HG03064 (cell line): ENCODE results near the gene IFNG-AS1.

Experiments
- ATAC-seq: cut with Tn5 transposase; IDR thresholded peaks from one replicate; pipeline ENCODE4 v1.9.1; 2021; ENCODE audit warnings: low read depth; ENCODE audit not compliant: unreplicated experiment

IFNG-AS1 gene

GRCh38 chr12:67989184-67989920 is at the start of gene IFNG-AS1:
Gene IFNG-AS1, plus strand, starts transcription at chr12:67989447.
- ATAC-seq: peak; percentile 59

- no peak for ATAC-seq
Observed at GRCh38 chr12:67939611-67940010, 49.6 kb upstream of the IFNG-AS1 start.

GRCh38 chr12:67940780-67941243 is 48.4 kb upstream of the IFNG-AS1 start:
- no peak for ATAC-seq

- no peak for ATAC-seq
Observed at GRCh38 chr12:67942724-67943123, 46.5 kb upstream of the IFNG-AS1 start.

GRCh38 chr12:67943141-67943892 is 45.9 kb upstream of the IFNG-AS1 start:
- ATAC-seq: peak; percentile 79

- no peak for ATAC-seq
Observed at GRCh38 chr12:67944093-67944492, 45.2 kb upstream of the IFNG-AS1 start.

GRCh38 chr12:67952787-67953186 is 36.5 kb upstream of the IFNG-AS1 start:
- ATAC-seq: no peak

GRCh38 chr12:67957383-67957782 is 31.9 kb upstream of the IFNG-AS1 start:
- ATAC-seq: no peak

- no peak for ATAC-seq
Observed at GRCh38 chr12:67958187-67958586, 31.1 kb upstream of the IFNG-AS1 start.

GRCh38 chr12:67964456-67964855 is 24.8 kb upstream of the IFNG-AS1 start:
- no peak for ATAC-seq

GRCh38 chr12:67966560-67966959 is 22.7 kb upstream of the IFNG-AS1 start:
- ATAC-seq: no peak

GRCh38 chr12:67968321-67968720 is 20.9 kb upstream of the IFNG-AS1 start:
- ATAC-seq: no peak

- no peak for ATAC-seq
Observed at GRCh38 chr12:67968725-67969124, 20.5 kb upstream of the IFNG-AS1 start.

- no peak for ATAC-seq
Observed at GRCh38 chr12:67969134-67969802, 20.0 kb upstream of the IFNG-AS1 start.

GRCh38 chr12:67977668-67978067 is 11.6 kb upstream of the IFNG-AS1 start:
- no peak for ATAC-seq

- no peak for ATAC-seq
Observed at GRCh38 chr12:67980391-67980790, 8.9 kb upstream of the IFNG-AS1 start.

GRCh38 chr12:67981287-67982162 is 7.7 kb upstream of the IFNG-AS1 start:
- ATAC-seq: no peak

- ATAC-seq: no peak
Observed at GRCh38 chr12:67982164-67982563, 7.1 kb upstream of the IFNG-AS1 start.

GRCh38 chr12:67986632-67987031 is 2.6 kb upstream of the IFNG-AS1 start:
- no peak for ATAC-seq

GRCh38 chr12:67988601-67989021 is 636 bp upstream of the IFNG-AS1 start:
- ATAC-seq: peak; percentile 69
